GM18909 (cell line): Measurements from ENCODE around the gene MEIKIN.
"Not testable (repeated sequence)": the region's sequence is repeated elsewhere in the genome, so short reads cannot be mapped to it uniquely, and the experiment has no call there.

ENCODE experiments used
- ATAC-seq: cut with Tn5 transposase; IDR thresholded peaks from one replicate; pipeline ENCODE4 v1.9.1; 2021; ENCODE audit warnings: mild to moderate bottlenecking; ENCODE audit not compliant: unreplicated experiment, poor library complexity

Gene MEIKIN

GRCh38 chr5:131778141-131778540 is 167.3 kb downstream of the MEIKIN start:
- ATAC-seq, result not testable (repeated sequence)

- ATAC-seq, result no peak
Observed at GRCh38 chr5:131776450-131776849, 169.0 kb downstream of the MEIKIN start.

GRCh38 chr5:131774652-131775367 is 170.7 kb downstream of the MEIKIN start:
- ATAC-seq, result no peak

GRCh38 chr5:131773805-131774204 is 171.7 kb downstream of the MEIKIN start:
- ATAC-seq, result no peak

DNA sequence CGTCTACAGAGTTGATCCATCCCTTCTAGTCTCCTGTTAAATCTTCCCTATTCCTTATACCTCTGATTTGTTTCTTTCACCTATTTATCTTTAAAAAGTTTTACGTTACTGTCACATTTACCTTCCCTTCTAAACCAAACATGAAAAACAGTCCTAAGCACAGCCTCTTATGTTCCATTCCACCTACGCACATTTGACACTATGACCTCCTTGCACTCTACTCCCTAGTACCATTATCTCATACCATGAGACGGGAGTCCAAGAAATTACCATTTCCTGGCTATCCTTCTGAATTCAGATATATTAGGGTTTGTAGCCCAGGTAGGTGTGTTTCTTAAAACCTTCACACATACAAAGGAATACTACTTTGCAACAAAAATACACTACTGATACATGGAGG is 173.8 kb downstream of the MEIKIN start:
- no peak for ATAC-seq

DNA sequence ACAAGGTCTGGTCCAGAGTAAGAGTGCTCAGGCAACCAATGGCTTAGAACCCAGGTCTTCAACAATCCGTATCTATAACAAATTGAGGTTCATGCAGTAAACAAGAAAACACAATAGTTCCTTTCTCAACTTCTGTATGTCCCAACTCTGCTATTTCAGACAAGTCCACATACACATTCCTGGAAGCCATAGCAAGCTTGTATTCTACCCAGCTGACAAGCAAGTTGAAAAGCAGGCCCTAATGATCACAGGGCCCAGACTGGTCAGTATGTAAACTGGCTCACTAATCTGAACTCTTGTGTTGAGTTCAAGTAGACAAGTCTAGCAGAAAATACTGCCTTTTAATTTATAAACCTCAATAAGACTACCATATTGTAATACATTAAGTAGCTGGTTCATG is 175.5 kb downstream of the MEIKIN start:
- no peak for ATAC-seq

DNA sequence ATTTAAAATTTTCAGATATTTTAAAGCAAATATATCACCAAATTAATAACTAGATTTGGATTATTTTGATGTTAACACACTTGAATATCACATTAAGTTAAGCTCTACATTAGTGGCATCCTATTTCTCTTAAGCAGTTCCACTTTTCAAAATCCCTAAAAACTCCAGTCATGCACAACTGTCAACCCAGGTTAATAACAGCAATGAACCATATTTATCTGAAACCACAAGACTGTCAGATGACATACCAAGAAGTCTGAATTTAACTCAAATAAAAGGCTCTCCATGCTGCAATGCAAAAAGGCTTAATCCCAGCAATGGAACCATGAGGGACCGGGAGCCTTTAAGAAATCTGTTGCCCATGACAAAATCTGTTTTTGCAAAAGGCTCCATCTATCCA is 176.1 kb downstream of the MEIKIN start:
- ATAC-seq, result no peak

- ATAC-seq, result no peak
Observed at GRCh38 chr5:131767891-131768290, 177.6 kb downstream of the MEIKIN start.

GRCh38 chr5:131766689-131767088 is 178.8 kb downstream of the MEIKIN start:
- ATAC-seq, result no peak

- ATAC-seq, result no peak
Observed at GRCh38 chr5:131765261-131765660, 180.2 kb downstream of the MEIKIN start.

DNA sequence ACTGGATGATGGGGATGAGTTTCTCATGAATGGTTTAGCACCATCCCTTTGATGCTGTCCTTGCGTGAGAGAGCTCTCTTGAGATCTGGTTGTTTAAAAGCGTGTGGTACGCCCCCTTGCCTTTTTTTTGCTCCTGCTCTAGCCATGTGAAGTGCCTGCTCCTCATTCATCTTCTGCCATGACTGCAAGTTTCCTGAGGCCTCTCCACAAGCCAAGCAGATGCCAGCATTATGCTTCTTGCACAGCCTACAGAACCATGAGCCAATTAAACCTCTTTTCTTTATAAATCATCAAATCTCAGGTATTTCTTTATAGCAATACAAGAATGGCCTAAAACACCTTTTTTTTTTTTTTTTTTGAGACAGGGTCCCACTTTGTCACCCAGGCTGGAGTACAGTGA is 181.5 kb downstream of the MEIKIN start:
- ATAC-seq, result no peak

DNA sequence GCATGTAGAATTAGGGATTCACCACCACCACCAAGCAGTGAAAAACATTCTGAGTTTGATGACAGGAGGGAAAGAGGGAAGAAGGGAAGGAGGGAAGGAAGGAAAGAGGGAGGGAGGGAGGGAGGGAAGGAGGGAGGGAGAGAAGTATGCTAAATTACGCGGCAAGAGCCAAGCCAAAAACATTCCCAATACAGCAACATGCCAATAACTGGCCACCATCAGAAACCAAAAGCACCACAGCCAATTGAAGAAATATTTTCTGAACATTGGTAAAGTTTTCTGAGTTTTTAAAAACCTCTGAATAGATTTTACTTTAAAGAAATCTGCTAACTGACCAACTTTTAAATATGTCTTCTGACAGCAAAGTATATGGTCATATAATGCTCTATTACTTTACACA is 184.7 kb downstream of the MEIKIN start:
- ATAC-seq, result no peak

DNA sequence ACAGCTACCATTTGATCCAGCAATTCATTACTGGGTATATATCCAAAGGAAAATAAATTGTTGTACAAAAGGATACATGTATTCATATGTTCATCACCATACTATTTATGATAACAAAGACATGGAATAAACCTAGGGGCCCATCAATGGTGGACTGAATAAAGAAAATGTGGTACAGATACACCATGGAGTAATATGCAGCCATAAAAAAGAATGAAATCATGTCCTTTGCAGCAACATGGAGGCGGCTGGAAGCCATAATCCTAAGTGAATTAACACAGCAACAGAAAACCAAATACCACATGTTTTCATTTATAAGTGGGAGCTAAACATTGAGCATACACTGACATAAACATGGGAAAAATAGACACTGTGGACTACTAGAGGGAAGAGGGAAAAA is 185.8 kb downstream of the MEIKIN start:
- ATAC-seq, result no peak

DNA sequence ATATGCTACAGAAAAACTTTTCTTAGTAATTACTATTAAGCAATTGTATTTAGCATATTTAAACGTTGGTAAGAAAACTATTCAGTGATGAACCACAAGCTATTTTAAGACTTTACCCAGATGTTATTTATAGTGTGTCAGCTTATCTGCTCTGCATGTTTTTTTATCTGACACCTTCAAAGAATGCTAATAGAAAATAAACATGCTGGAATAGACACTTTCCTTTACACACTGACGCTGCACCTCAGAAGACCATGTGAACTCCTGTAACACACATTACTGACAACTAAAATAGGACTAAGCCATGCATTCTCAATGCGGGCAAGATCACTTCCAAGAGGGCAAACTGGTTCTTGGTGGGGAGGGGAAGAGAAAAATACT is 187.0 kb downstream of the MEIKIN start:
- ATAC-seq, result no peak

DNA sequence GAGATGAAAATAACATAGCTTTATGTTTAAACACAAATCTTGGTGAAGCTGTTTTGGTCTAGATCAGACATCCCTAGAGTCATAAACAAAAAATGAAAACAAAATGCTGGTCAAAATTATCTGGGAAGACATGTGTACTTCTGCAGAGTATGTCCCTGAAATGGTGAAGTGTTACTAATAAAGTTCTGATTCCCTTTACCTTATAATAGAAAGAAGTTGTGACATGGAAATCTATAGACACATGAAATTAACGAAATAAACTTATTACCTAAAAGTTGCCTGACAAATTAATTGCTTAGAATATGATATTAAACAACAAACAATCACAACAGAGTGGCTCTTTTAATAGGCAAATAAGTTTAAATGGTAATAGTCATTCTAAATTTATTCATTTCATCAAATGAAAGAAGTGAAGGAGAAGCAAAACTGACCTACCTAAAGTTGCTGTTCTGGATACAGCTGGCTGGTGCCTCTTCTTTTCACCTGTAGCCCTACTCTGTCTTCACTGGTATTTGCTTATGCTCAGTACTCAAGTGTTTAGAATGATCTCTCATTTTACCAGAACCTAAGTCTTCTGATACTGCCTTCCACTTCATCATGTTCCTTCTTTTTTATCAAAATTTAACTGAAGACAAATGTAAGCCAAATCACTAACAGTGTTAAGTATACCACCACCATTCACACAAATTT is 187.5 kb downstream of the MEIKIN start:
- ATAC-seq, result no peak
